Colon (tissue), 2 donors: ENCODE results near the gene POGZ.

Experiments used
- FAIRE-seq: peaks from 2 replicates; lab custom pipeline; 2012; peaks lifted over from hg19 to GRCh38; lab: Jason Lieb, UNC
- donor health status: control.
- donor health status: control.

Gene POGZ

DNA sequence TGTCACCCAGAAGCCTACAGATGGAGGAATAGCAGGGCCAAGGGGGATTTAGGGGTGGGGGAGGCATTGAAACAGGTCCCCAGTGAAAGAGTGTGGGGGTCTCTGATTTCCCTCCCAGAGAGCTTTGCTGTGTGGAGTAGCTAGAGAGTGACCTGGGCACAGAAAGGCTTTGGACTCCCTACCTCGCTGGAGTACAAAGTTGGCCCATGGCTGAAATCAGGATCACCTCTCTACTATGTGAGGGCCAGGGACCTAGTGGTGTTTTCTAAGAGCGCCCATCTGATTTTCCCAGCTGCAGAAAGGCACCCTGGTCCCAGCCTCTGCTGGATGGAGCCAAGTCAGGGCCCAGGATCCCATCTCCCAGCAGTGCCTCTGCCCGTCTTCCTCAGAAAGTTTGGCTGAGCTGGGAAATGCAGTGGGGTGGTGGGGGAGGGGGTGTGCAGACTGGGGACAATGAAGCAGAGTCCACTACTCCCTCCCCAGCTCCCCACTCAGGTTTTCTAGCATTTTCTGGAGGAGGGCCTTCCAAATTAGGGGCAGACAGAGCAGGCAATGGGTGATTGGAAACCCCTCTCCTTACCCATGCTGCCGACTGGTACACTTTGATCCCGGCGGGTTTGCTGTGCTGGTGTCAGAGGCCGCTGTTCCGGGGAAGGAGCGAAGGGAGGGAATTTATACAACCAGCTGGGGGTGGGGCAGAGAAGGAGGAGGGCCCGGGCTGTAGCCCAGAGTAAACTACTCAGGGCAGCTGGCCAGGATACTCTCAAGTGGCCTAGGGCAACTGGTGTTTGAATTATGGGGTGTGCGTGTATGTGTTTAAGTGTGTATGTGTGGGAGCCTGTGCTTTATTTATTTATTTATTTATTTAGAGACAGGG is 87.0 kb downstream of the POGZ start, which contains the start of gene SELENBP1:
SELENBP1 (minus strand) TSS at position 648 of the 877 bp plus-strand sequence; CDS start at position 584, 64 bp downstream.
- FAIRE-seq = no peak

- no peak for FAIRE-seq
Observed at GRCh38 chr1:151371370-151372057, 87.8 kb downstream of the POGZ start.

- no peak for FAIRE-seq
Observed at GRCh38 chr1:151370211-151370911, 88.9 kb downstream of the POGZ start.

DNA sequence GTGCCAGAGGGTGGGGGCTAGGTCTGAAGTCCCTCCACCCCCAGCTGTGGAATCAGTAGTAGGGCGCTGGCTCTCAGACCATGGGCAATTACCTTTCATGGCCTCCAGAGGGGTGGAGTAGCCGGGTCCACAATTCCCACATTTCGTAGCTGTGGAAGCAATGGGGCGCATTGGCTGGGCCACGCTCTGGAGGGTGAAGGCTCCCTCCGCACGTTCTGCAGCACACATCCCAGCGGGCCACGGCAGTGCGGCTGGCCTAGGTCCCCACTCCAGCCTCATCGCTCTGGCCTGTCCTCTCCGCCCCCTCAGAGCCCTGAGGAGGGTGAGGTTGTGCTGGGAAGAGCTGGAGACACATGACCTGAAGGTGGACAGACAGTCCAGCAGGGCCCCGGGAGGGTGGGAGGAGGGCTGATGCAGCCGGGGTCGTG is 89.7 kb downstream of the POGZ start:
- FAIRE-seq = no peak

GRCh38 chr1:151369302-151369610 is 90.0 kb downstream of the POGZ start:
- FAIRE-seq = no peak

DNA sequence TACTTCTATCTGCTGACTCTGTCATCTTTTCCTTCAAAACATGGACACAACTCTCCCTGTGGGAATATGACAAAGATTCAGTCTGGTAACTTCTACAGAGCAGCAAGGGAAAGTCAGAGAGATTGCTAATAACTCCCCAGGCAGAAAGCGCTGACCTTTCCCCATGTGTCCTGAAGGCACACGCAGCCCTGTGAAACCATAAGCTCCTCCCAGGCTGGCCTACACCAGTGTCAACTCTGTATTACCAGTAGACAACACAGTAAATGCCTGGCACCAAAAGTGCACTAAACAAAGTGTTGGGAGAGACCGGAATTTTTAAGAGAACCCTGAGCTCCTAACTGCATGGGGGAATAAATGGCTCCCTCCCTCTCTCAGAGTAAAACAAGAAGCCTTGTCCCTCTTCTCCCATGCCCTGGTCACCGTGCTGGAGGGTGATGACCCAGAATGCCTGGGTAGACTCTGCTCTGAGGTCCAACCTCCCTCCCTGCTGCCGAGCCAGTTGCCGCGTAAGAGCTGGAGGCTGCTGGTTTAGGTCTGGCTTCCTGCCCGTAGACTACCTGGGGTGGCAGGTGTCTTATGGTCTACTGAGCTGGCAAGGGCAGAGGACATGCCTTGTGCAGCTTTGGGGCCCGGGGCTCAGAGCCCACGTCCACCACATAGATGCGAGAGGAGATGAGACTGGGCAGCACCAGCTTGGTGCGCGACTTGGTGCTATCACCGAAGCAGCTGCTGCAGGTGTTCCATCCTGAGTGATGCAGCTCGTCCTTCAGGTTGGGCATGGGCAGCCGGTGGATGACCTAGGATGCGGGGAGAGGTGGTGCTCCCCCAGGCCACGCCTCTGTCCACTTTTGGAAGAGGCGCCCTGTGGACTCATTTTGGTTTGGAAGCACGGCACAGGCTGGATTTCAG is 90.6 kb downstream of the POGZ start:
- no peak for FAIRE-seq

GRCh38 chr1:151367658-151368392 is 91.5 kb downstream of the POGZ start:
- FAIRE-seq = no peak

DNA sequence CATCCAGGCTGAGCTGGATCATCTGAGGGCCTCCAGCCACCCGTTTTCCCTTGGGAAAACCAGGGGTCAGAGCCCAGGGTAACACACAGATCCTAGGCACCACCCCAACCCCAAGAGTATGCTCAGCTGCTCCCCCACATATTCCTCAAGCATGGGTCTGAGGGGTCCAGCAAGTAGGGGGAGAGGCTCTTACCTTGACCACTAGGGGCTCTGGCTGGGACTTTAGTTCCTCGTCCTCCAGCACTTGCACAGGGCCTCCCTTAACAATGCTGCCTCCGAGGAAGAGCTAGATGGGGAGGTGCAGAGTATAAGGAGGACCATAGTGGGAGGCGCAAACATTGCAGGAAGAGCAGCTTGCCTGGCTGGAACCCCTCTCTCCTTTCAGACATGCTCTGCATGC is 94.3 kb downstream of the POGZ start:
- FAIRE-seq = no peak

- FAIRE-seq = no peak
Observed at GRCh38 chr1:151362308-151363155, 96.8 kb downstream of the POGZ start.

GRCh38 chr1:151361883-151362282 is 97.4 kb downstream of the POGZ start:
- FAIRE-seq = no peak

- FAIRE-seq = no peak
Observed at GRCh38 chr1:151356696-151357095, 102.6 kb downstream of the POGZ start.
